DOHH2 (cell line): Measurements from ENCODE around the gene TPPP3.

Source experiments
- CTCF ChIP-seq: fragments of 200-600 bp; sonication (generic); IDR thresholded peaks from one replicate; pipeline ENCODE4 v1.5.1; 2014; ENCODE audit warnings: antibody characterized with exemption, mild to moderate bottlenecking, low read depth, low read length; ENCODE audit not compliant: poor library complexity, severe bottlenecking
- EZH2phosphoT487 ChIP-seq: fragments of 200-600 bp; sonication (generic); IDR thresholded peaks from 2 replicates; pipeline ENCODE4 v1.6.1; 2017; ENCODE audit warnings: borderline replicate concordance, mild to moderate bottlenecking, antibody characterized with exemption, low read length, moderate library complexity, mixed read lengths

- TF ChIP-seq CTCF = no peak
- no peak for TF ChIP-seq EZH2phosphoT487
Measured at GRCh38 chr16:67438098-67438791, 44.9 kb upstream of the TPPP3 start.
